Kidney epithelial cell (primary cell): ENCODE measurements around the gene FGF22. TPM values are rescaled to one million over a fixed set of nuclear protein-coding genes. Genes with fewer than 3 reads are reported as not detected.
A peak's percentile ranks its signal among the peaks of the same experiment; 100 is the strongest.

Experiments used
- DNase-seq: peaks from one replicate; pipeline ENCODE4 v3.0.0-alpha.2; 2010; ENCODE audit warnings: low read depth
- H3K27me3 ChIP-seq: 2 replicates; pipeline ENCODE4 v1.6.0; 2011; ENCODE audit warnings: low read length; ENCODE audit not compliant: control insufficient read depth, insufficient read depth
- H3K36me3 ChIP-seq: 2 replicates; pipeline ENCODE4 v1.5.1; 2011; ENCODE audit warnings: low read length; ENCODE audit not compliant: control insufficient read depth, insufficient read depth
- H3K4me3 ChIP-seq: 2 replicates; pipeline ENCODE4 v1.5.1; 2011; ENCODE audit warnings: low read depth, mild to moderate bottlenecking, control low read depth, low read length
- total RNA-seq: library from RNA; depleted of rRNA; stranded (reverse); fragments of >200 nt; gene quantifications from 2 replicates; pipeline ENCODE4 v1.2.3, GENCODE V29; 2015
- TF ChIP-seq, protein P1 (sequence below): IDR thresholded peaks from 2 replicates; pipeline ENCODE4 v1.5.1; 2011; ENCODE audit warnings: mild to moderate bottlenecking, moderate library complexity, low read length, control low read depth, inconsistent platforms; ENCODE audit not compliant: insufficient read depth, poor library complexity, severe bottlenecking

FGF22 gene
- total RNA-seq, 1 donor from 2014 or later, result not detected

DNA sequence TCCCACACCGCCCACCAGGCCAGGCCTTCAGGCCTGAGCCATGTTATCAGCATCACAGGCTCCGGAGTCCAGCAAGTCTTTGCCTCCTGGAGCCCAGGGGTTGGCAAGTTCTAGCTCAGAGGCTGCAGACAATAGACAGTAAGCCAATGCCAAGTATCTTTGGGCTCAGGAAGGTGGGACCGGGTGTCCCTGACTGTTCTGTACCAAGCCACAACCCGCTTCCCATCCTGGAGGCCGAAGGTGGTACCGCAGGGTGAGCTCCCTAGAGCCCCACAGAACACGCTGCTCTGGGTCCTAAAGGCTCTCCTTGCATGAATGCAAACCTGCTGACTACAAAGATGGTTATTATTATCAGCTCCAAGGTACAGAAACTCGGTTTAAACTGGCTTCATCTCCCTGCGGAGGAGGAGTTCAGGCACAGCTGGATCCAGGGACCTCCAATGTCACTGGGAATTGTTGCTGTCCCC lies 31.0 kb downstream of the FGF22 start:
- Histone ChIP-seq H3K36me3 (no peaks in the 10 kb centered on the region), H3K4me3 (no peak overlapping the region), H3K27me3 (no peaks in the 10 kb centered on the region)
- no peak for DNase-seq
- TF ChIP-seq, protein P1, sequence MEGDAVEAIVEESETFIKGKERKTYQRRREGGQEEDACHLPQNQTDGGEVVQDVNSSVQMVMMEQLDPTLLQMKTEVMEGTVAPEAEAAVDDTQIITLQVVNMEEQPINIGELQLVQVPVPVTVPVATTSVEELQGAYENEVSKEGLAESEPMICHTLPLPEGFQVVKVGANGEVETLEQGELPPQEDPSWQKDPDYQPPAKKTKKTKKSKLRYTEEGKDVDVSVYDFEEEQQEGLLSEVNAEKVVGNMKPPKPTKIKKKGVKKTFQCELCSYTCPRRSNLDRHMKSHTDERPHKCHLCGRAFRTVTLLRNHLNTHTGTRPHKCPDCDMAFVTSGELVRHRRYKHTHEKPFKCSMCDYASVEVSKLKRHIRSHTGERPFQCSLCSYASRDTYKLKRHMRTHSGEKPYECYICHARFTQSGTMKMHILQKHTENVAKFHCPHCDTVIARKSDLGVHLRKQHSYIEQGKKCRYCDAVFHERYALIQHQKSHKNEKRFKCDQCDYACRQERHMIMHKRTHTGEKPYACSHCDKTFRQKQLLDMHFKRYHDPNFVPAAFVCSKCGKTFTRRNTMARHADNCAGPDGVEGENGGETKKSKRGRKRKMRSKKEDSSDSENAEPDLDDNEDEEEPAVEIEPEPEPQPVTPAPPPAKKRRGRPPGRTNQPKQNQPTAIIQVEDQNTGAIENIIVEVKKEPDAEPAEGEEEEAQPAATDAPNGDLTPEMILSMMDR, result no peak

DNA sequence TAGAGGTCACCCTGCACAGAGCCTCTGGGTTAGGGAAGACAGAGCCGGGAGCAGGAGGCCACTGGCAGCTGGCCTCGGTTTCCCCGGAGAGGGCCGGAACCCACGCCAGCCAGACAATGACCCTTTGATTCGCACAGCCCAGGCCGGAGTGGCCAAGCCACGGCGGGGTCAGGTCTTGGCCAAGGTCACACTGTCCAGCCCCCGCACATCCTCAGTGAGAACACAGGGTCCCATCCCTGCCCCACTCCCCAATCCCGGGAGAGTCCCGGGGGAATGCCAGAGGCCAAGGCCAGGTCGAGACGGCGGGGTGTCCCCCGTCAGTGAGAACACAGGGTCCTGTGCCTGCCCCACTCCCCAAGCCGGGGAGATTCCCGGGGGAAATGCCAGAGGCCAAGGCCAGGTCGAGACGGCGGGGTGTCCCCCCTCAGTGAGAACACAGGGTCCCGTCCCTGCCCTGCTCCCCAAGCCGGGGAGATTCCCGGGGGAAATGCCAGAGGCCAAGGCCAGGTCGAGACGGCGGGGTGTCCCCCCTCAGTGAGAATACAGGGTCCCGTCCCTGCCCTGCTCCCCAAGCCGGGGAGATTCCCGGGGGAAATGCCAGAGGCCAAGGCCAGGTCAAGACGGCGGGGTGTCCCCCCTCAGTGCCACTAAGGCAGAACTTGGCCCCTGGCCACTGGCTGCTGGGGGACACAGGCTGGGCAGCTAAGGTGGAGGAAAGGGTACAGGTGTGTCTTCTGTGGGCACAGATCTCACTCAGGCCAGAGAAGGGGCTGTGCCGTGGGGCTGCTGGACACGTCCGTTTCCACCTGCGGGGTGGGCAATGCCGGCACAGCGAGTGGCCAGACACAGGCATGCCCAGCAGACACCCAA lies 34.8 kb downstream of the FGF22 start:
- TF ChIP-seq, protein P1, result no peak
- no peak overlapping the region for H3K4me3 ChIP-seq
- DNase-seq, result no peak
- H3K36me3 ChIP-seq, result peaks cover 2% of the 10 kb centered on the region
- no peaks in the 10 kb centered on the region for H3K27me3 ChIP-seq

DNA sequence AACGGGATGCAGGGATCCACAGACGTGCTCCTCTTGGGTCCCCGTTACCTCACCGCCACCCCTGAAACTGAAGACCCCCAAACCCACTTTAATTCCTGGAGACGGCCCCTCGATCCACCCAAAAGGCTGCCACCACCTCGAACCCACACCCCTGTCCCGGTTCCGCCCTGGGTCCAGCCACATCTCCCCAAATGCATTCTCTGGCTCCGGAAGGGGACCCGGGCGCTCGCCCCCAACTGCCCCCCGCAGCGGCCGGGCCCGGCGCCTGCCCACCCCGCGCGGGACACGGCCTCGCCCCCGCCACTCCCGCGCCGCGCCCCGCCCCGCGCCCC lies 36.3 kb downstream of the FGF22 start:
- peak overlapping the region; percentile 60 for H3K4me3 ChIP-seq
- peaks cover 2% of the 10 kb centered on the region for H3K36me3 ChIP-seq
- no peaks in the 10 kb centered on the region for H3K27me3 ChIP-seq
- no peak for DNase-seq
- TF ChIP-seq, protein P1, result no peak

DNA sequence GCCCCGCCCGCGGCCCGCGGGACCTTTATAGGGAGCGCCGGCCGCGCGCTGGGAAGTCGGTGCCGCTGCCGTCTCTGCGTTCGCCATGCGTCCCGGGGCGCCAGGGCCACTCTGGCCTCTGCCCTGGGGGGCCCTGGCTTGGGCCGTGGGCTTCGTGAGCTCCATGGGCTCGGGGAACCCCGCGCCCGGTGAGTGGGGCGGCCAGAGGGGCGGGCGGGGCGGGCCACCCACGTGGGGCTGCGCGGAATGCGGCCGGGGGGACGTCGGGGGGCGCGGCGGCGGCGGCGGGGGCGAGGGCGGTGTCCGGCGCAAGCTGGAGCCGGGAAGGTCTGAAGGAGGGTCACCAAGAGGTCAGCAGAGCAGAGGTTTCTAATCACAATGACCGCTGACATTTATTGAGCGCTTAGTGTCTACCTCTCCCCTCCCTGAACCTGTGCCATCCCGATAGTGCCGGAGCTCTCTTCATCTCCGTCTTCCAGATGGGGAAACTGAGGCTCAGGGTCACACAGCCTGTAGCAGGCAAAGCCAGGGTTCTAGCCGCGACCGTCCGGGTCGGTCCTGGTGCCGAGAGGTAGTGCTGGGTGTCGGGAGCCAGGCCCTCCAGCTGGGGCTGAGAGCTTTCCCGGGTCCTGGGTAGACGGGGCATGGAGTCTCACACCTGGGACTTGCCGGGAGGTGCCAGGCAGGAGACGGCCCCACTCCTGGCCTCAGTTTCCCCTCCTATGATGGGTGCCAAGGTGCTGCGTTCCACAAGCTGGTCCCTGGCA lies 36.8 kb downstream of the FGF22 start, which contains the start of gene FSTL3:
TSS of gene FSTL3 (plus strand) at position 54 of the 767 bp plus-strand sequence. CDS start at position 86, 32 bp downstream.
- no peak for DNase-seq
- Histone ChIP-seq H3K4me3 (peak within 1 kb of the TSS; percentile 60), H3K27me3 (no peaks in the 10 kb centered on the region), H3K36me3 (peaks cover 2% of the 10 kb centered on the region)
- TF ChIP-seq, protein P1, result no peak

DNA sequence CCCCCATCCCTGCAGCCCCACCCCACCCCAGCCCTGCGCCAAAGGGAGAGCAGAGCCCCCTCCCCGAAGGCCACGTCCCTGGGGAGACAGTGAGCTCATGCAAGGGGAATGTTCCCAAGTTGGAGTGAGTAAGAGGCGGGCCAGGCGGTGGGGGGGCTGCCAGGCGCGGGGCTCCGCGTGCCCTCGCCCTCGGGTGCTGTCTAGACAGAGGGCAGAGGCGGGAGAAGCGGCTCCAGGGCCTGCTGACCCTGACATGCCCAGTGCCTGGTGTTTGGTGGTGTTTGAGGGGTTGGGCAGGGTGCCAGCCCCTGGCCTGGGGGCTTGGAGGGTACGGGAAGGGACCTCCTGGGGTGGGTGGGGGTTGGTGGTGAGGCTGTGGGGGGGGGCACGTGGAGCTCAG lies 37.5 kb downstream of the FGF22 start:
- peak; percentile 64 for DNase-seq
- H3K27me3 ChIP-seq, result no peaks in the 10 kb centered on the region
- peak overlapping the region; percentile 60 for H3K4me3 ChIP-seq
- TF ChIP-seq, protein P1, result no peak
- H3K36me3 ChIP-seq, result peaks cover 2% of the 10 kb centered on the region
